Common myeloid progenitor, CD34-positive (primary cell): Measurements from ENCODE around the gene EED.
"Not testable (repeated sequence)": the region's sequence is repeated elsewhere in the genome, so short reads cannot be mapped to it uniquely, and the experiment has no call there.

ENCODE experiments used
- CTCF ChIA-PET: fragments of 350-600 bp; sonication (Branson Sonifier 250); formaldehyde crosslinking; loops from one replicate; lab custom pipeline; 2021; ENCODE audit warnings: antibody characterized with exemption; lab: Charles Lee
- POLR2A ChIA-PET: fragments of 350-600 bp; sonication (Branson Sonifier 250); formaldehyde crosslinking; loops from one replicate; lab custom pipeline; 2021; ENCODE audit warnings: antibody characterized with exemption; lab: Charles Lee
- DNase-seq, 3 donors: peaks; one replicate each; pipeline versions ENCODE4 v3.0.0 to v3.0.0-alpha.2; 2013
- H3K27ac ChIP-seq, 2 experiments: 1 replicate in 1 of 2; 2 replicates in 1 of 2; pipeline ENCODE4 v1.7.0; 2013; ENCODE audit warnings: inconsistent platforms in 2 of 2, low read length in 2 of 2, mild to moderate bottlenecking in 2 of 2, low read depth in 1 of 2, moderate library complexity in 1 of 2; ENCODE audit not compliant: severe bottlenecking in 2 of 2, insufficient read depth in 1 of 2, poor library complexity in 1 of 2
- H3K27me3 ChIP-seq, 5 experiments: replicated peaks in 2 of 5; 1 replicate in 3 of 5; 2 replicates in 2 of 5; pipeline versions ENCODE4 v1.6.1 to v1.7.0; 2013; ENCODE audit warnings: low read length in 4 of 5, mild to moderate bottlenecking in 2 of 5, moderate library complexity in 2 of 5, inconsistent platforms in 1 of 5; ENCODE audit not compliant: insufficient read depth in 5 of 5, control insufficient read depth in 4 of 5
- H3K36me3 ChIP-seq, 4 experiments: 1 replicate in 2 of 4; 2 replicates in 2 of 4; pipeline versions ENCODE4 v1.6.1 to v1.7.0; 2013; ENCODE audit warnings: low read length in 3 of 4, control low read depth in 1 of 4, mild to moderate bottlenecking in 1 of 4; ENCODE audit not compliant: control insufficient read depth in 4 of 4, insufficient read depth in 4 of 4
- H3K4me1 ChIP-seq, 4 experiments: 1 replicate in 3 of 4; 2 replicates in 1 of 4; pipeline versions ENCODE4 v1.6.1 to v1.7.1; 2013; ENCODE audit warnings: low read length in 3 of 4, mild to moderate bottlenecking in 3 of 4, control low read depth in 1 of 4, inconsistent platforms in 1 of 4, moderate library complexity in 1 of 4; ENCODE audit not compliant: control insufficient read depth in 4 of 4, insufficient read depth in 4 of 4; ENCODE audit errors: control extremely low read depth in 1 of 4
- H3K4me3 ChIP-seq, 7 experiments: 1 replicate in 4 of 7; 2 replicates in 3 of 7; pipeline versions ENCODE4 v1.5.1 to v1.7.0; 2013; ENCODE audit warnings: mild to moderate bottlenecking in 7 of 7, low read length in 6 of 7, moderate library complexity in 6 of 7, inconsistent platforms in 2 of 7, low read depth in 2 of 7, control low read depth in 1 of 7; ENCODE audit not compliant: insufficient read depth in 4 of 7, control insufficient read depth in 1 of 7; ENCODE audit errors: extremely low read depth in 1 of 7
- H3K9me3 ChIP-seq, 5 experiments: 1 replicate in 4 of 5; 2 replicates in 1 of 5; pipeline versions ENCODE4 v1.6.1 to v1.7.1; 2013; ENCODE audit warnings: low read length in 4 of 5, mild to moderate bottlenecking in 2 of 5, inconsistent platforms in 1 of 5, low read depth in 1 of 5, moderate library complexity in 1 of 5; ENCODE audit not compliant: control insufficient read depth in 4 of 5, insufficient read depth in 2 of 5; ENCODE audit errors: control extremely low read depth in 1 of 5
- WGBS: methylation state at CpG from one replicate; pipeline ENCODE4 v1.1.5; 2013; ENCODE audit not compliant: insufficient coverage; 5-methylcytosine and 5-hydroxymethylcytosine counted together

The EED gene

GRCh38 chr11:86214710-86215109, 29.8 kb upstream of the EED start:
- CTCF ChIA-PET: interaction anchor here (0.5 to 2.5 kb wide), 7 partner anchors 8 to 173 kb away, joined by 3 to 12 read pairs (median 3); no protein-coding TSS in a partner anchor
- peak in 2 of 3 donors; percentile 34 to 44 for DNase-seq

GRCh38 chr11:86218125-86219084, 26.1 kb upstream of the EED start:
- Histone ChIP-seq H3K4me3 (peak overlapping the region in 5 of 7 experiments; percentile 24 to 75 (median 32)), H3K36me3 (no peaks in the 10 kb centered on the region), H3K27me3 (no peaks in the 10 kb centered on the region), H3K4me1 (peaks cover 0 to 7% (median 3%) of the 10 kb centered on the region in 4 experiments), H3K27ac (no peak overlapping the region), H3K9me3 (no peaks in the 10 kb centered on the region)
- DNase-seq: peak; percentile 72 to 89 (median 81)
- CTCF ChIA-PET: interaction anchor here (0.6 to 5.2 kb wide), 20 partner anchors 11 to 289 kb away, joined by 3 to 26 read pairs (median 4); no protein-coding TSS in a partner anchor
- 49% methylated on average over 12 of the region's 14 CpGs for WGBS
- POLR2A ChIA-PET: no interaction called here

More at GRCh38 chr11:86214710-86215109, 29.8 kb upstream of the EED start:
- H3K4me1 ChIP-seq: peaks cover 0 to 7% (median 3%) of the 10 kb centered on the region in 4 experiments
- no peaks in the 10 kb centered on the region for H3K36me3 ChIP-seq
- WGBS: no CpG with 5 or more reads among the region's 1 CpG
- H3K27ac ChIP-seq: no peak overlapping the region
- H3K9me3 ChIP-seq: no peaks in the 10 kb centered on the region
- H3K4me3 ChIP-seq: no peak overlapping the region
- POLR2A ChIA-PET: no interaction called here
- no peaks in the 10 kb centered on the region for H3K27me3 ChIP-seq

GRCh38 chr11:86219311-86220193, 25.0 kb upstream of the EED start:
- Histone ChIP-seq H3K4me3 (no peak overlapping the region), H3K27me3 (no peaks in the 10 kb centered on the region), H3K4me1 (peaks cover 0 to 7% (median 3%) of the 10 kb centered on the region in 4 experiments), H3K36me3 (no peaks in the 10 kb centered on the region), H3K27ac (no peak overlapping the region), H3K9me3 (peaks cover 0 to 3% (median 0%) of the 10 kb centered on the region in 5 experiments)
- DNase-seq: peak in 1 of 3 donors; percentile 34
- 93% methylated on average over 2 of the region's 7 CpGs for WGBS
- ChIA-PET POLR2A (no interaction called here), CTCF (interaction anchor here (0.8 to 5.2 kb wide), 13 partner anchors 10 to 280 kb away, joined by 3 to 26 read pairs (median 4); no protein-coding TSS in a partner anchor)

- 71% methylated on average over 1 of the region's 1 CpG for WGBS
- POLR2A ChIA-PET: no interaction called here
Observed at GRCh38 chr11:86220653-86221052, 23.9 kb upstream of the EED start.

GRCh38 chr11:86222081-86222480, 22.5 kb upstream of the EED start:
- H3K36me3 ChIP-seq: no peaks in the 10 kb centered on the region
- POLR2A ChIA-PET: no interaction called here
- H3K4me3 ChIP-seq: no peak overlapping the region
- peaks cover 0 to 3% (median 0%) of the 10 kb centered on the region in 5 experiments for H3K9me3 ChIP-seq
- H3K27me3 ChIP-seq: no peaks in the 10 kb centered on the region
- CTCF ChIA-PET: interaction anchor here (0.5 to 5.2 kb wide), 10 partner anchors 10 to 191 kb away, joined by 3 to 26 read pairs (median 4); partner anchors contain the start of gene PICALM
- DNase-seq: no peak
- no CpG with 5 or more reads among the region's 2 CpGs for WGBS
- H3K27ac ChIP-seq: no peak overlapping the region
- peaks cover 0 to 7% (median under 1%) of the 10 kb centered on the region in 4 experiments for H3K4me1 ChIP-seq

More at GRCh38 chr11:86220653-86221052, 23.9 kb upstream of the EED start:
- Histone ChIP-seq H3K36me3 (no peaks in the 10 kb centered on the region), H3K27ac (no peak overlapping the region), H3K9me3 (peaks cover 0 to 3% (median 0%) of the 10 kb centered on the region in 5 experiments), H3K4me3 (no peak overlapping the region), H3K4me1 (peaks cover 0 to 7% (median under 1%) of the 10 kb centered on the region in 4 experiments), H3K27me3 (no peaks in the 10 kb centered on the region)
- DNase-seq: no peak
- CTCF ChIA-PET: interaction anchor here (0.6 to 5.2 kb wide), 12 partner anchors 8 to 205 kb away, joined by 3 to 26 read pairs (median 4); no protein-coding TSS in a partner anchor

GRCh38 chr11:86224575-86224974, 20.0 kb upstream of the EED start:
- POLR2A ChIA-PET, DNase-seq, H3K36me3 ChIP-seq, H3K27me3 ChIP-seq, H3K9me3 ChIP-seq, H3K4me1 ChIP-seq, H3K27ac ChIP-seq, H3K4me3 ChIP-seq: not testable (repeated sequence)
- CTCF ChIA-PET: interaction anchor here (1.0 kb wide), 1 partner anchor 66 kb away, joined by 5 read pairs; no protein-coding TSS in a partner anchor
- 69% methylated on average over 4 of the region's 4 CpGs for WGBS
